HG03520 (cell line): ENCODE results near the gene RTN3.
A peak's percentile ranks its signal among the peaks of the same experiment; 100 is the strongest.
"Not testable (repeated sequence)": the region's sequence is repeated elsewhere in the genome, so short reads cannot be mapped to it uniquely, and the experiment has no call there.

Experiments used
- ATAC-seq: cut with Tn5 transposase; IDR thresholded peaks from one replicate; pipeline ENCODE4 v1.9.1; 2021; ENCODE audit warnings: mild to moderate bottlenecking, moderate library complexity; ENCODE audit not compliant: unreplicated experiment

RTN3 gene

GRCh38 chr11:63767565-63768236 is 86.4 kb downstream of the RTN3 start:
- ATAC-seq = no peak

GRCh38 chr11:63768237-63769041 is 87.1 kb downstream of the RTN3 start, which contains the start of gene ZFTA:
ZFTA (minus strand) TSS chr11:63768775; CDS start chr11:63768622, 153 bp downstream.
- peak; percentile 52 for ATAC-seq

GRCh38 chr11:63769042-63769713 is 87.9 kb downstream of the RTN3 start:
- peak; percentile 30 for ATAC-seq

GRCh38 chr11:63769714-63770455 is 88.6 kb downstream of the RTN3 start:
- no peak for ATAC-seq

GRCh38 chr11:63770763-63771162 is 89.5 kb downstream of the RTN3 start:
- no peak for ATAC-seq

- ATAC-seq = not testable (repeated sequence)
Observed at GRCh38 chr11:63771741-63772318, 90.5 kb downstream of the RTN3 start.

- ATAC-seq = no peak
Observed at GRCh38 chr11:63775191-63775590, 93.9 kb downstream of the RTN3 start.

- no peak for ATAC-seq
Observed at GRCh38 chr11:63779039-63779438, 97.7 kb downstream of the RTN3 start.

- ATAC-seq = no peak
Observed at GRCh38 chr11:63782749-63783148, 101.4 kb downstream of the RTN3 start.

GRCh38 chr11:63783925-63784592 is 102.8 kb downstream of the RTN3 start:
- ATAC-seq = no peak

- no peak for ATAC-seq
Observed at GRCh38 chr11:63785823-63786222, 104.5 kb downstream of the RTN3 start.

- ATAC-seq = no peak
Observed at GRCh38 chr11:63791495-63792167, 110.3 kb downstream of the RTN3 start.

GRCh38 chr11:63793161-63793560 is 111.9 kb downstream of the RTN3 start:
- ATAC-seq = no peak

GRCh38 chr11:63795066-63795465 is 113.8 kb downstream of the RTN3 start:
- ATAC-seq = no peak

GRCh38 chr11:63800921-63801320 is 119.6 kb downstream of the RTN3 start:
- no peak for ATAC-seq

GRCh38 chr11:63802637-63803414 is 121.5 kb downstream of the RTN3 start:
- ATAC-seq = no peak

GRCh38 chr11:63804259-63804658 is 123.0 kb downstream of the RTN3 start:
- ATAC-seq = no peak

GRCh38 chr11:63805844-63806415 is 124.6 kb downstream of the RTN3 start:
- no peak for ATAC-seq
